NCI-H446 (cell line): ENCODE data around the gene ASGR2.
"Not testable (repeated sequence)": the region's sequence is repeated elsewhere in the genome, so short reads cannot be mapped to it uniquely, and the experiment has no call there.

ENCODE experiments used
- DNase-seq, 2 experiments: peaks; one replicate each; lab custom pipeline; 2025; lab: John Stamatoyannopoulos, UW

Gene ASGR2

GRCh38 chr17:7098802-7099459 is 15.7 kb downstream of the ASGR2 start:
- DNase-seq = no peak

GRCh38 chr17:7097940-7098339 is 16.7 kb downstream of the ASGR2 start:
- DNase-seq = no peak

- DNase-seq = no peak
Observed at GRCh38 chr17:7095625-7096024, 19.0 kb downstream of the ASGR2 start.

GRCh38 chr17:7094652-7095019 is 20.0 kb downstream of the ASGR2 start:
- DNase-seq = no peak

- DNase-seq = not testable (repeated sequence)
Observed at GRCh38 chr17:7091311-7092005, 23.2 kb downstream of the ASGR2 start.

GRCh38 chr17:7089570-7089969 is 25.1 kb downstream of the ASGR2 start:
- DNase-seq = not testable (repeated sequence)

- not testable (repeated sequence) for DNase-seq
Observed at GRCh38 chr17:7088442-7088841, 26.2 kb downstream of the ASGR2 start.

GRCh38 chr17:7084088-7084487 is 30.5 kb downstream of the ASGR2 start:
- DNase-seq = no peak

GRCh38 chr17:7083592-7083991 is 31.0 kb downstream of the ASGR2 start:
- no peak for DNase-seq

GRCh38 chr17:7081341-7082062 is 33.1 kb downstream of the ASGR2 start:
- no peak for DNase-seq

GRCh38 chr17:7080456-7081041 is 34.1 kb downstream of the ASGR2 start:
- no peak for DNase-seq

- no peak for DNase-seq
Observed at GRCh38 chr17:7079581-7080455, 34.8 kb downstream of the ASGR2 start, which contains the start of gene CLEC10A. TSS of gene CLEC10A (minus strand) at chr17:7080251. CDS start at chr17:7078812, 1,439 bp downstream.

GRCh38 chr17:7078711-7079110 is 35.9 kb downstream of the ASGR2 start:
- no peak for DNase-seq

- no peak for DNase-seq
Observed at GRCh38 chr17:7077911-7078546, 36.6 kb downstream of the ASGR2 start.

- no peak for DNase-seq
Observed at GRCh38 chr17:7074931-7075330, 39.7 kb downstream of the ASGR2 start.

- DNase-seq = no peak
Observed at GRCh38 chr17:7072406-7072805, 42.2 kb downstream of the ASGR2 start.

- DNase-seq = no peak
Observed at GRCh38 chr17:7070712-7071111, 43.9 kb downstream of the ASGR2 start.

- DNase-seq = no peak
Observed at GRCh38 chr17:7068268-7068667, 46.4 kb downstream of the ASGR2 start.

- DNase-seq = no peak
Observed at GRCh38 chr17:7067198-7067597, 47.4 kb downstream of the ASGR2 start.

GRCh38 chr17:7064261-7064660 is 50.4 kb downstream of the ASGR2 start:
- no peak for DNase-seq

- no peak for DNase-seq
Observed at GRCh38 chr17:7063518-7064094, 51.0 kb downstream of the ASGR2 start.
